ENCODE measurements around the gene C3orf49. TPM values are rescaled to one million over a fixed set of nuclear protein-coding genes. Genes with fewer than 3 reads are reported as not detected.

Gene C3orf49
- total RNA-seq, 4 donors from 2014 or later, result not detected

DNA sequence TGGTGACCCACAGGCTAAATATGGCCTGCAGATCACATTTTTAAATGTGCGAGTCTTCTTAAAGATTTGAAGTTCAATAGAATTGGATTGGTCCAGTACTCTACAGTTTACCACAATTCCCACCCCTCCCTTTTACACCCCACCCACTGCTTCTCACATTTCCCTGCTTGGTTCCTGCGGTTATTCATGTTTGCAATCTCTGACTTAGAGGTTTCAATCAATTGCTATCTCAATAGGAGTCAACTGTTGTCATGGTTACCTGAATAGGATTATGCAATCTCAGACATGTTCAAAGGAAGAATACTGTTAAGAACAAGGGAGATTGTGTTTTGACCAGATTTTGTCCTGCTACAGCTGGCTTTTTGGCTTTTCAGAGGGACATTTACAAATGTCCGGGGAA, 4.9 kb upstream of the C3orf49 start:
- no peak overlapping the region for H3K4me3 ChIP-seq (ENCODE audit: low read depth, poor library complexity, severe bottlenecking)
- intact Hi-C loops (cut with DNase I; ENCODE audit: low total_unique reads), result no loop called here
- 83 to 91% methylated on average over 3 of the region's 3 CpGs for WGBS, 2 donors
- TF ChIP-seq POLR2A (IDR thresholded peaks at IDR 0.05), result no peak
- no peak for DNase-seq (ENCODE audit: low spot score in 2 of 2)

GRCh38 chr3:63817225-63817624, 1.9 kb upstream of the C3orf49 start:
- intact Hi-C loops (cut with DNase I; ENCODE audit: low total_unique reads), result loop anchor here (5.0 kb wide), 1 partner anchor 465 kb away; no protein-coding TSS in a partner anchor
- DNase-seq (ENCODE audit: low spot score in 2 of 2), result no peak
- 89 to 94% methylated on average over 5 of the region's 5 CpGs for WGBS, 2 donors
- no peak for TF ChIP-seq POLR2A (IDR thresholded peaks at IDR 0.05)
- TF ChIP-seq, protein P1, sequence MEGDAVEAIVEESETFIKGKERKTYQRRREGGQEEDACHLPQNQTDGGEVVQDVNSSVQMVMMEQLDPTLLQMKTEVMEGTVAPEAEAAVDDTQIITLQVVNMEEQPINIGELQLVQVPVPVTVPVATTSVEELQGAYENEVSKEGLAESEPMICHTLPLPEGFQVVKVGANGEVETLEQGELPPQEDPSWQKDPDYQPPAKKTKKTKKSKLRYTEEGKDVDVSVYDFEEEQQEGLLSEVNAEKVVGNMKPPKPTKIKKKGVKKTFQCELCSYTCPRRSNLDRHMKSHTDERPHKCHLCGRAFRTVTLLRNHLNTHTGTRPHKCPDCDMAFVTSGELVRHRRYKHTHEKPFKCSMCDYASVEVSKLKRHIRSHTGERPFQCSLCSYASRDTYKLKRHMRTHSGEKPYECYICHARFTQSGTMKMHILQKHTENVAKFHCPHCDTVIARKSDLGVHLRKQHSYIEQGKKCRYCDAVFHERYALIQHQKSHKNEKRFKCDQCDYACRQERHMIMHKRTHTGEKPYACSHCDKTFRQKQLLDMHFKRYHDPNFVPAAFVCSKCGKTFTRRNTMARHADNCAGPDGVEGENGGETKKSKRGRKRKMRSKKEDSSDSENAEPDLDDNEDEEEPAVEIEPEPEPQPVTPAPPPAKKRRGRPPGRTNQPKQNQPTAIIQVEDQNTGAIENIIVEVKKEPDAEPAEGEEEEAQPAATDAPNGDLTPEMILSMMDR (IDR thresholded peaks at IDR 0.05), result no peak
- H3K4me3 ChIP-seq (ENCODE audit: low read depth, poor library complexity, severe bottlenecking), result no peak overlapping the region

- TF ChIP-seq, protein P1 (IDR thresholded peaks at IDR 0.05), result no peak
- no peak for TF ChIP-seq POLR2A (IDR thresholded peaks at IDR 0.05)
- DNase-seq (ENCODE audit: low spot score in 2 of 2), result peak; percentile 58 to 88
- WGBS, 2 donors, result 29 to 32% methylated on average over 10 of the region's 10 CpGs
- intact Hi-C loops (cut with DNase I; ENCODE audit: low total_unique reads), result loop anchor here (5.0 kb wide), 1 partner anchor 466 kb away; no protein-coding TSS in a partner anchor
- H3K4me3 ChIP-seq (ENCODE audit: low read depth, poor library complexity, severe bottlenecking), result no peak overlapping the region
Observed at GRCh38 chr3:63818282-63819150, 583 bp upstream of the C3orf49 start.

- whole genome bisulfite sequencing, 2 donors, result 46 to 69% methylated on average over 4 of the region's 4 CpGs
- H3K4me3 ChIP-seq (ENCODE audit: low read depth, poor library complexity, severe bottlenecking), result no peak overlapping the region
- no peak for DNase-seq (ENCODE audit: low spot score in 2 of 2)
- intact Hi-C loops (cut with DNase I; ENCODE audit: low total_unique reads), result no loop called here
- TF ChIP-seq, protein P1 (IDR thresholded peaks at IDR 0.05), result no peak
- TF ChIP-seq POLR2A (IDR thresholded peaks at IDR 0.05), result no peak
Observed at GRCh38 chr3:63824309-63824708, 5.2 kb downstream of the C3orf49 start.

DNA sequence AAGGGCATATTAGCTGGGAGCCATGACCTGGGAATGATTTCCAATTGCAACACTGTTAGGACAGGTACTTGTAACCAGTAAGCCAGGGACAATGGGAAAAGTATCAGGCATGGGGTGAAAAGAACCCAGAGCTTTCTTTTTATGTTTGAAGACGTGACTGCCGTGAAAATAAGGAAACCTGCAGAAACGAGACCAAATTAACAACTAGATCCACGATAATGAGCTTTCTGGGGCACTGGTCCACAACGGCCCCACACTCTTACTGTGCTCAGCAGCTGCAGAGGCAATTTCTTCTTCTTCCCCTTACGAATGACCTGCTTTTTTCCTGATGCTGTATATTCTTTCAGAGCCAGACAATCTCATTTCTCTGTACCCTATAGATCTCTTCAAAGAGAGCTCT, 11.4 kb downstream of the C3orf49 start:
- no peak for TF ChIP-seq POLR2A (IDR thresholded peaks at IDR 0.05)
- no peak for DNase-seq (ENCODE audit: low spot score in 2 of 2)
- no peak overlapping the region for H3K4me3 ChIP-seq (ENCODE audit: low read depth, poor library complexity, severe bottlenecking)
- WGBS, 2 donors, result 71 to 74% methylated on average over 6 of the region's 6 CpGs
- intact Hi-C loops (cut with DNase I; ENCODE audit: low total_unique reads), result no loop called here

- intact Hi-C loops (cut with DNase I; ENCODE audit: low total_unique reads), result no loop called here
- DNase-seq (ENCODE audit: low spot score in 2 of 2), result no peak
- TF ChIP-seq, protein P1 (IDR thresholded peaks at IDR 0.05), result no peak
- no peak for TF ChIP-seq POLR2A (IDR thresholded peaks at IDR 0.05)
- H3K4me3 ChIP-seq (ENCODE audit: low read depth, poor library complexity, severe bottlenecking), result no peak overlapping the region
- 94 to 96% methylated on average over 6 of the region's 6 CpGs for WGBS, 2 donors
Observed at GRCh38 chr3:63832395-63832794, 13.3 kb downstream of the C3orf49 start.

All from lower leg skin (tissue), 4 donors.